DND-41 (cell line): ENCODE measurements around the gene CD36.

ENCODE experiments used
- EZH2 ChIP-seq: IDR thresholded peaks from 3 replicates; pipeline ENCODE4 v1.6.1; 2012; ENCODE audit warnings: borderline replicate concordance, low read depth, mild to moderate bottlenecking, moderate library complexity, low read length, inconsistent platforms; ENCODE audit not compliant: severe bottlenecking
- TF ChIP-seq, protein P1 (sequence below): IDR thresholded peaks from 2 replicates; pipeline ENCODE4 v1.5.1; 2012; ENCODE audit warnings: borderline replicate concordance, low read length, moderate library complexity, mild to moderate bottlenecking; ENCODE audit not compliant: poor library complexity, severe bottlenecking; ENCODE audit errors: extremely low read depth

- TF ChIP-seq, protein P1, sequence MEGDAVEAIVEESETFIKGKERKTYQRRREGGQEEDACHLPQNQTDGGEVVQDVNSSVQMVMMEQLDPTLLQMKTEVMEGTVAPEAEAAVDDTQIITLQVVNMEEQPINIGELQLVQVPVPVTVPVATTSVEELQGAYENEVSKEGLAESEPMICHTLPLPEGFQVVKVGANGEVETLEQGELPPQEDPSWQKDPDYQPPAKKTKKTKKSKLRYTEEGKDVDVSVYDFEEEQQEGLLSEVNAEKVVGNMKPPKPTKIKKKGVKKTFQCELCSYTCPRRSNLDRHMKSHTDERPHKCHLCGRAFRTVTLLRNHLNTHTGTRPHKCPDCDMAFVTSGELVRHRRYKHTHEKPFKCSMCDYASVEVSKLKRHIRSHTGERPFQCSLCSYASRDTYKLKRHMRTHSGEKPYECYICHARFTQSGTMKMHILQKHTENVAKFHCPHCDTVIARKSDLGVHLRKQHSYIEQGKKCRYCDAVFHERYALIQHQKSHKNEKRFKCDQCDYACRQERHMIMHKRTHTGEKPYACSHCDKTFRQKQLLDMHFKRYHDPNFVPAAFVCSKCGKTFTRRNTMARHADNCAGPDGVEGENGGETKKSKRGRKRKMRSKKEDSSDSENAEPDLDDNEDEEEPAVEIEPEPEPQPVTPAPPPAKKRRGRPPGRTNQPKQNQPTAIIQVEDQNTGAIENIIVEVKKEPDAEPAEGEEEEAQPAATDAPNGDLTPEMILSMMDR = no peak
- no peak for TF ChIP-seq EZH2
Measured at GRCh38 chr7:80646083-80646865, 7.8 kb downstream of the CD36 start.
